H1 (cell line): ENCODE data around the gene RAD51B. TPM values are rescaled to one million over a fixed set of nuclear protein-coding genes. Genes with fewer than 3 reads are reported as not detected.

Experiments
- BCL11A ChIP-seq, 2 experiments: IDR thresholded peaks; one replicate each; pipeline ENCODE4 v1.6.1; 2011; ENCODE audit warnings: low read depth in 2 of 2, low read length in 2 of 2, mild to moderate bottlenecking in 2 of 2
- CBX8 ChIP-seq: fragments of 300-800, 300-1000 bp; sonication (generic); IDR thresholded peaks from 2 replicates; pipeline ENCODE4 v1.7.1; 2016; ENCODE audit warnings: low read depth, low read length, borderline replicate concordance
- KDM5A ChIP-seq: fragments of 200-600 bp; IDR thresholded peaks from 2 replicates; pipeline ENCODE4 v1.7.1; 2012; ENCODE audit warnings: mild to moderate bottlenecking, low read length, inconsistent platforms, mixed read lengths
- MAFK ChIP-seq: IDR thresholded peaks from 2 replicates; pipeline ENCODE4 v1.6.1; 2012; ENCODE audit warnings: low read depth, mild to moderate bottlenecking, improper control_type of control experiment, low read length
- NRF1 ChIP-seq: IDR thresholded peaks from 2 replicates; pipeline ENCODE4 v1.6.1; 2011; ENCODE audit warnings: mild to moderate bottlenecking, low read depth, low read length, improper control_type of control experiment
- POLR2AphosphoS5 ChIP-seq: IDR thresholded peaks from 2 replicates; pipeline ENCODE4 v1.6.1; 2011; ENCODE audit warnings: low read depth, low read length
- polyA plus RNA-seq, 7 experiments: library from polyadenylated mRNA; depleted of rRNA in 3 of 7; stranded (reverse) in 5 of 7; unstranded in 2 of 7; fragments of >200 nt in 5 of 7; fragments of 200-250 nt in 2 of 7; gene quantifications; 1 replicate in 5 of 7; 2 replicates in 1 of 7; 4 replicates in 1 of 7; pipeline versions ENCODE4 v1.2.1 to v1.2.3, GENCODE V29; 2011 to 2013; ENCODE audit warnings: missing spikeins in 2 of 7, mixed read lengths in 2 of 7
- total RNA-seq: library from RNA; stranded (reverse); fragmentation: NEBNext Ultra II Directional; extraction: Animal tissue kit (Norgen Biotek cat#: 25700); gene quantifications from 2 replicates; pipeline ENCODE4 v1.2.1, GENCODE V29; 2021

The RAD51B gene
- total and polyA plus RNA-seq, 2 of the 8 experiments (the other 6 are each of a cell fraction or from before 2014, with no cell fraction given): 3.9 to 14.9 TPM

- TF ChIP-seq MAFK: no peak
- TF ChIP-seq POLR2AphosphoS5: no peak
- no peak for TF ChIP-seq NRF1
- no peak for TF ChIP-seq BCL11A (IDR thresholded peaks at IDR 0.05; ENCODE audit: low read depth in 2 of 2, low read length in 2 of 2)
- no peak for TF ChIP-seq KDM5A
- TF ChIP-seq CBX8: no peak
Measured at GRCh38 chr14:68166731-68167382, 347.3 kb downstream of the RAD51B start (continued).
